Measurements from ENCODE around the gene TCHP.

The TCHP gene

DNA sequence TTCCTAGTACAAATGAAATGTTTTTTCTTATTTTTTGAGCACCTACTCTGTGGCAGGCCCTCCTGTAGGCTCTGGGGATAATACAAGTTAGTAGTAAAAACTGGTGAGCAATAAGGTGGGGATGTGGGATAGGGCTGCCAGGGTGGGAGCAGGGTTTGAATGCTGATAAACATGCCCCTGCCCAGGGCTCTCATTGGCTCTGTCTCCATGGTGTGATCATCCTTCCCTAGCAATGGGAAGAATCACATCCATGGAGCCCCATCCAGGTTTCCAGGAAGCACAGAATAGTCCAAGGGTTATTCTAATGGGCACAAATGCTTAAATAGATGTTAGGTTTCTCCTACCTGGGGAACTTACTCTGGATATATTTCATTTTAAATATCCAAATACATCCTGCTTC is 50.6 kb downstream of the TCHP start:
- TF ChIP-seq, protein P1, sequence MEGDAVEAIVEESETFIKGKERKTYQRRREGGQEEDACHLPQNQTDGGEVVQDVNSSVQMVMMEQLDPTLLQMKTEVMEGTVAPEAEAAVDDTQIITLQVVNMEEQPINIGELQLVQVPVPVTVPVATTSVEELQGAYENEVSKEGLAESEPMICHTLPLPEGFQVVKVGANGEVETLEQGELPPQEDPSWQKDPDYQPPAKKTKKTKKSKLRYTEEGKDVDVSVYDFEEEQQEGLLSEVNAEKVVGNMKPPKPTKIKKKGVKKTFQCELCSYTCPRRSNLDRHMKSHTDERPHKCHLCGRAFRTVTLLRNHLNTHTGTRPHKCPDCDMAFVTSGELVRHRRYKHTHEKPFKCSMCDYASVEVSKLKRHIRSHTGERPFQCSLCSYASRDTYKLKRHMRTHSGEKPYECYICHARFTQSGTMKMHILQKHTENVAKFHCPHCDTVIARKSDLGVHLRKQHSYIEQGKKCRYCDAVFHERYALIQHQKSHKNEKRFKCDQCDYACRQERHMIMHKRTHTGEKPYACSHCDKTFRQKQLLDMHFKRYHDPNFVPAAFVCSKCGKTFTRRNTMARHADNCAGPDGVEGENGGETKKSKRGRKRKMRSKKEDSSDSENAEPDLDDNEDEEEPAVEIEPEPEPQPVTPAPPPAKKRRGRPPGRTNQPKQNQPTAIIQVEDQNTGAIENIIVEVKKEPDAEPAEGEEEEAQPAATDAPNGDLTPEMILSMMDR (conservative IDR thresholded peaks at IDR 0.05): no peak
- H3K27ac ChIP-seq: no peak overlapping the region

DNA sequence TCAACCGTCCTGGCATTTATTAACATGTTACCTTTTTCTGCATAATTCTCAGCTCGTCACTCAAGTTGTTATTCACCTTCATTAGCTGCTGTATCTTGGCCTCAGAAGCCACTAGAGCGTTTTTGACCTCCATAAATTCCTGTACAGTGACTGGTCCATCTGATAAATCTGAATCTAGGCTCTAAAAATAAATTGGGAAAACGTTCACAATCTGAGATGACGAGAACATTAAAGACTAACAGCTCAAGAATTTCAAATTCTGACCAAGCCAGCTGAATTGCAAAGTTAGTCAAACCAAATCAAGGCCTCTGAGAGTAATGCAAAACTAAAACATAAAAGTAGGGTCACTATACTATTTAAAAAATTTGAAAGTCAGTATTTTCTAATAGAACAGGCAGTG is 51.1 kb downstream of the TCHP start:
- no peak overlapping the region for H3K27ac ChIP-seq

DNA sequence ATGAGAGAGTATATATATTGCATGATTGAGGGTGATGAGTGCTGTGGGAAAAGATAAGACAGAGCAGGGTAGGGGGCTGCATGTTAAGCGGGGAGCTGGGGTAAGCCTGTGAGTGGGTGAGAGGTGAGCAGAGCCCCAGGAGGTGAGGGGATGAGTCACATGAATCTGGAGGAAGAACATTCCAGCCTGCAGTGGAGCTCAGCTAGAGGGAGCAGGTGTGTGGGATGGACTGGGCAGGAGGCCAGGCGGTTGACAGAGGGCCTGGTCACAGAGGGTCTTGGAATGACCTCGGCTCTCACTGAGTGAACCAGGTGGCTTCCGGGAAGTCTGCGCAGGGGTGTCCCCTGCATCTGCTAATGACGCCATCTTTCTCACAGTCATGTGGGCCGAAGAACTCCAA is 51.7 kb downstream of the TCHP start:
- H3K27ac ChIP-seq: no peak overlapping the region
- TF ChIP-seq, protein P1 (conservative IDR thresholded peaks at IDR 0.05): no peak

More for the DNA sequence above, 51.1 kb downstream of the TCHP start:
- TF ChIP-seq, protein P1 (conservative IDR thresholded peaks at IDR 0.05): no peak

DNA sequence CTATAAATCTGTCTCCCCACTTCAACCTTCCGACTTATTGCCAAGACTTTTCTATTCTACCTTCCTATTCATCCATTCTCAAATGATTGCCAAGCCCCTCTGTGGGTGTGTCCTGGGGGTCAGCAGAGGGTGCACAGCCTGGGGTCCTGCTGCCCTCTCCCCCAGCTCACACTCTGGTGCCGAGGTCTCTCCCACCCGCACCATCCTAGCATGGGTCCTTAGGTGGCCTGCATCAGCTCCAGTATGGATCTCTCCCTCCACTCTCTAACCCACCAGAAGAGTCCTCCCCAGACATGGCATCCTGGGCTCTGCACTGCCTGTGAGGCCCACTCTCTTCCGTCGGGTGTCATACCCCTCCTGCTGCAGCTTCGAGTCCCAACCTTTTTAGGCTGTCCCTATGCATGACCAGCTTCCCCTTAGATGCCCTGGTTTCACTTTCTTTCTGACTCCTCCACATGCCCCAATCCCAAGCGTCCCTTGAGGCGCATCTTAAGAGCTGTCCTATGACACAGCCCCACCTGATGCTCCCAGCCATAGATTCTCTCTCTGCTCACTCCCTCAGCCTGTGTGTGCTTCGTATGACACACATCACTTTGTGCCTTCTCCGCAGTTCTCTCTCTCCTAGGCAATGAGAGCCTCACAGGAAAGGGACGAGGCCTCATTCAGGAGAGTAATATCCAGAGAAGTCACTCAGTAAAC is 52.2 kb downstream of the TCHP start:
- no peak overlapping the region for H3K27ac ChIP-seq
- TF ChIP-seq, protein P1 (conservative IDR thresholded peaks at IDR 0.05): no peak

DNA sequence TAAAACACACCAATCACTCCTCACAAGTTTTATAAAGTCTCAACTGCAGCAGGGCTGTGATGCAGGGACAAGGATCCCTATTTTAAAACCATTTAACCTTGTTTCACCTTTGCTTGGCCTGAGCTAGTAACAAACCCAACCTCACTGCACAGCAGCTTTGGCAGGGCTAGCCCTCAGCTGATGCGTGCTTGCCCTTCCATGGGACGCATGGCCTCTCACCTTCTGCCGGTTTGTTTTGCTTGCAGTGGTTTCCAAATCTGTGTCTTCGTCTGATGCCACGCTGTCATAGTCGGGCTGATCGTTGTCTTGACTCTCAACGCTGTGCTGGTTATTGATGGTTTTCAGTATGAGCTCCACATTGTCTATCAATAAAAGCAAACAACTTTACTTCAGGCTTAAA is 52.8 kb downstream of the TCHP start:
- TF ChIP-seq, protein P1 (conservative IDR thresholded peaks at IDR 0.05): no peak
- no peak overlapping the region for H3K27ac ChIP-seq

DNA sequence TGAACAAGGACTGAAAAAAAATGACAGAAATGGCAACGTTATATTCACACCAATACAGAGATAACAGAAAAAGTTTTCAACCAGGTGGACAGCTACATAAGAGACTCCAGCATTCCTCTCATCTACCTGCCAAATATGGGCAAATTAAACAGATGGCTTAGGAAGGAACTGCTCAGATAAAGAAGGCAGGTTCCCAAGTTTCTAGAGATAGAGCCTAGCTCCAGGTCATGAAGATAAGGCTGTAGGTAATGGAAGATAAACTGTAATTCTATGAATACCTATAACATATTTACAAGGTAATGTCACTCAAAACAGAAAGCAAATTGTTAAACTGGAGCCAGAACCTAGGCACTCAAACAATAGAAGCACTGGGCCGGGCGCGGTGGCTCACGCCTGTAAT is 53.6 kb downstream of the TCHP start:
- H3K27ac ChIP-seq: no peak overlapping the region
- TF ChIP-seq, protein P1 (conservative IDR thresholded peaks at IDR 0.05): no peak

DNA sequence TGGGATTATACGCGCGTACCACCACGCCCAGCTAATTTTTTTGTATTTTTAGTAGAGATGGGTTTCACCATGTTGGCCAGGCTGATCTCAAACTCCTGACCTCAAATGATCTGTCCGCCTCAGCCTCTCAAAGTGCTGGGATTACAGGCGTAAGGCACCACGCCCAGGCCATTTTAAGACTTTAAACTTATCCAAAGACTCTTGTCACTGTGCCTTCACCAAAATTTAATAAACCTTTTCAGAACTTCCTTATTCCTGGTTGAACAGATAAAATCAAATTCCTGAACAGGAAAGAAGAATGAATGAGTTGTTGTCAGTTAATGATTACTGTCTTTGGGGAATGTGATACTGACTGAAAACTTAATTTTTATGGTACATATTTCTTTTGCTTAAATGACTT is 58.3 kb downstream of the TCHP start:
- TF ChIP-seq, protein P1 (conservative IDR thresholded peaks at IDR 0.05): no peak
- no peak overlapping the region for H3K27ac ChIP-seq
